ENCODE measurements around the gene CRTAC1.

The CRTAC1 gene

DNA sequence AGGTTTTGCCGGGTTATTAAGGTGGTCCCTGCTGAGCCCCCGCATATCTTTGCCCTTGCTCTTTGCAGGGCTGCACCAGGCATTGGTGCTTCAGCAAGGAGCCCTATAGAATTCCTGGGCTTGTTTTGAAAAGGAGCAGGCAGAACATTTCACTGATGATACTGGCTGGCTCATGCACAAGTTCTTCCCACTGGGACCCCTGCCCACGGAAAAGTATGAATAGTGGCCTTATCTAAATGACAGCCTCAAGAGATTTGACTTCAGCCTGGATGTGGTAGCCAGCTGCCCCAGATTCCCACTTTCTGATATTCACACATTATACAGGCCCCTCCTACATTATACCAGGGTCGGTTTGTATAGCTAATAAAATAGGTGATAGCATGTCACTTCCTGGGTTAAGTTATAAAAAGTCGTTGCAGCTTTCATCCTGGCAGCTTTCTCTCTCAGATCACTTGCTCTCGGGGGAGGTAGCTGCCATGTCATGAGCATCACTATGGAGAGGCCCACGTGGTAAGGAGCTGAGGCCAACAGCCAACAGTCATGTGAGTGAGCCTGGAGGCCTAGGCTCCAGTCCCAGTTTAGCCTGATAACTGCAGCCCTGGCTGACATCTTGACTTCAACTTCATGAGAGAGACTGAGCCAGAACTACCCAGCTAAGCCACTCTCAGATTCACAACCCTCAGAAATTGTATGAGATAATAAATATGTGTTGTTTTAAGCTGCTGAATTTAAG lies 16.8 kb upstream of the CRTAC1 start:
- H3K9ac ChIP-seq (ENCODE audit: low read depth, low read length) = no peak overlapping the region
- H3K36me3 ChIP-seq (ENCODE audit: control insufficient read depth, insufficient read depth, low read length) = no peaks in the 10 kb centered on the region
- peaks cover 38% of the 10 kb centered on the region for H3K27me3 ChIP-seq (ENCODE audit: control insufficient read depth, insufficient read depth, low read length)
- H3K4me1 ChIP-seq (ENCODE audit: control insufficient read depth, insufficient read depth, low read length) = no peaks in the 10 kb centered on the region
- no peaks in the 10 kb centered on the region for H3K9me3 ChIP-seq (ENCODE audit: control insufficient read depth, insufficient read depth, low read length)
- H3K4me3 ChIP-seq (ENCODE audit: low read depth, low read length) = no peak overlapping the region

DNA sequence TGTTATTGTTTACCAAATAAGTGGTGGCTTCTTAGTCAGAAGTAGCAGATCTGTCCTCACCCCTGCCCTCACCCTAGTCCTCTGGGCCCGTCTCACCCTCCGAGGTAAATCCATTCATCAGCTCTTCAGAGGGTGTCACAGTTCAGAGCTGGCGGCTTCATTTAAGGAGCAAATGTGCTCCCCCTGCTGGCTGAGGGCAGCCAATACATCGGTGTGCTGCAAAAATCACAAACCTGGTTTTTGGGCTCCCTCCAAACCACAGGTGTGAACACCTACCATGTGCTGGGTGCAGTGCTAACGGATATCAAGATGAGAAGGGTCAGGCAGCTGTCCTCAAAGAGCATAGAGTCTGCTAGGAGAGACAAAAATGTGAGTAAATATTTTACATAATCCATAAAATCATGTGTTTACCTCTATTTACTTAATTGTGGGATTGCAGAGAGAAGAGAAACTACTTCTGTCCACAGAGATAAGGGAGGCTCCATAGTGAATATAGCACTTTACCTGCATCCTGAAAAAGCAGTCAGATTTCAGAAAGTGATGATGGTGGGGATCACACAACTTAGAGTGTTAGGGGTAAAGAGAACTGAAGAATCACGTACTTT lies 15.5 kb upstream of the CRTAC1 start:
- no peaks in the 10 kb centered on the region for H3K36me3 ChIP-seq (ENCODE audit: control insufficient read depth, insufficient read depth, low read length)
- no peaks in the 10 kb centered on the region for H3K9me3 ChIP-seq (ENCODE audit: control insufficient read depth, insufficient read depth, low read length)
- H3K4me3 ChIP-seq (ENCODE audit: low read depth, low read length) = no peak overlapping the region
- H3K4me1 ChIP-seq (ENCODE audit: control insufficient read depth, insufficient read depth, low read length) = no peaks in the 10 kb centered on the region
- H3K9ac ChIP-seq (ENCODE audit: low read depth, low read length) = no peak overlapping the region
- peaks cover 41% of the 10 kb centered on the region for H3K27me3 ChIP-seq (ENCODE audit: control insufficient read depth, insufficient read depth, low read length)

GRCh38 chr10:98041352-98042043 lies 11.1 kb upstream of the CRTAC1 start:
- Histone ChIP-seq H3K9me3 (ENCODE audit: control insufficient read depth, insufficient read depth, low read length) (no peaks in the 10 kb centered on the region), H3K4me3 (ENCODE audit: low read depth, low read length) (no peak overlapping the region), H3K4me1 (ENCODE audit: control insufficient read depth, insufficient read depth, low read length) (peaks cover 3% of the 10 kb centered on the region), H3K9ac (ENCODE audit: low read depth, low read length) (no peak overlapping the region), H3K36me3 (ENCODE audit: control insufficient read depth, insufficient read depth, low read length) (no peaks in the 10 kb centered on the region), H3K27me3 (ENCODE audit: control insufficient read depth, insufficient read depth, low read length) (peaks cover 81% of the 10 kb centered on the region)

DNA sequence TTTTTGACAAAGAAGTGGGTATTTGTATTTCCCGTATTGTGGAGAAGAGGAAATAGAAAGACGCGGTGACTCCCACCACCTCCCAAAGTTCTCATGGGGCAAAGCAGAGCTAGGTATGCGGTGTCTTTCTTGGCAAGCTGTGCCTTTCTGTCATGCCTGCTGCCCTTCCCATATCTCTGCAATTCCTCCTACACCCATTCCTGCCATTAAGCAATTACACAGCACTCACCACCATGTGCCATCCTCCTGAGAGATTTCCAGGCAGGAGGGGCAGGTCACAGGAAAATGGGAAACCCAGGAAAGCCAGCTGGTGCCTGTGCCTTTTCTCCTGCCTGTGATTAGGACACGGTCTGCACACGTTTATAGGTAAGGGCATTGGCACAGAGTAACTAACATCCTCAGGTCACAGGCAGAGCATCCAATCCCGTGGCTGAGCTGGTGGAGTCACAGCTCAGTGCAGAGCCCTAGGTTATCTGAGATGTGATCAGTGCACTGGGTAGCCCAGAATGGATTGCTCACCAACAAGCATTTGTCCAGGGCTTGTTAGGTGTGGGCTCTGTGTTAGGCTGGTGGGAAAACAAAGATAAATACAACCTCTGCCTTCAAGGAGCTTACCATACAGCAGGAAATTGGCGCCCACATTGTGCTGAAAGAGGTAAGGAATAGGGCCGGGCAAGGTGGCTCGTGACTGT lies 9.4 kb upstream of the CRTAC1 start:
- Histone ChIP-seq H3K9ac (ENCODE audit: low read depth, low read length) (no peak overlapping the region), H3K27me3 (ENCODE audit: control insufficient read depth, insufficient read depth, low read length) (peaks cover 88% of the 10 kb centered on the region), H3K4me1 (ENCODE audit: control insufficient read depth, insufficient read depth, low read length) (peaks cover 3% of the 10 kb centered on the region)

DNA sequence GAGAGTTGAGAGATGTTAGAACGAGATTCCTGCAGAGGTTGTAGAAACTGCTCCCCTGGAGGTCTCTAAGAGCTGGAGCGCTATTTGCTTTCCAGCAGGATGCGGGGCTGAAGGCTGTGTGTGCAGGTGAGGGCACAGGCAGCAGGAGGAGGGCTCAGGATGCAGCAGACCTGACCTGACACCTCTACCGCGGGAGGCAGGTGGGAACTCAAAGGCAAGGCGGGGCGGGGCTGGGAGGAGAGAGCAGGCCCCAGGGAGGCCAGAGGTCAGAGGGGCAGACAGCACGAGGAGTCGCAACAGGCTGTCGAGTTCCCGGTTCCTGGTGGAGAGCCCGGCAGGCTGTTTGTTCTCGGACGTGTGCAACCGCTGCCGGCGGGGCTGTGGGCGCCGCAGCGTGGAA lies 7.9 kb upstream of the CRTAC1 start:
- Histone ChIP-seq H3K4me3 (ENCODE audit: low read depth, low read length) (no peak overlapping the region), H3K36me3 (ENCODE audit: control insufficient read depth, insufficient read depth, low read length) (no peaks in the 10 kb centered on the region), H3K9ac (ENCODE audit: low read depth, low read length) (no peak overlapping the region), H3K4me1 (ENCODE audit: control insufficient read depth, insufficient read depth, low read length) (peaks cover 3% of the 10 kb centered on the region), H3K9me3 (ENCODE audit: control insufficient read depth, insufficient read depth, low read length) (no peaks in the 10 kb centered on the region), H3K27me3 (ENCODE audit: control insufficient read depth, insufficient read depth, low read length) (peaks cover 88% of the 10 kb centered on the region)

More for the DNA sequence above, 9.4 kb upstream of the CRTAC1 start:
- no peaks in the 10 kb centered on the region for H3K36me3 ChIP-seq (ENCODE audit: control insufficient read depth, insufficient read depth, low read length)
- no peaks in the 10 kb centered on the region for H3K9me3 ChIP-seq (ENCODE audit: control insufficient read depth, insufficient read depth, low read length)
- no peak overlapping the region for H3K4me3 ChIP-seq (ENCODE audit: low read depth, low read length)

- no peaks in the 10 kb centered on the region for H3K36me3 ChIP-seq (ENCODE audit: control insufficient read depth, insufficient read depth, low read length)
- H3K4me1 ChIP-seq (ENCODE audit: control insufficient read depth, insufficient read depth, low read length) = peaks cover 6% of the 10 kb centered on the region
- H3K4me3 ChIP-seq (ENCODE audit: low read depth, low read length) = no peak overlapping the region
- H3K9me3 ChIP-seq (ENCODE audit: control insufficient read depth, insufficient read depth, low read length) = no peaks in the 10 kb centered on the region
- peaks cover 92% of the 10 kb centered on the region for H3K27me3 ChIP-seq (ENCODE audit: control insufficient read depth, insufficient read depth, low read length)
- no peak overlapping the region for H3K9ac ChIP-seq (ENCODE audit: low read depth, low read length)
These were observed 5.2 kb upstream of the CRTAC1 start for GRCh38 chr10:98035599-98035998.

GRCh38 chr10:98033515-98033914 lies 3.1 kb upstream of the CRTAC1 start:
- Histone ChIP-seq H3K36me3 (ENCODE audit: control insufficient read depth, insufficient read depth, low read length) (no peaks in the 10 kb centered on the region), H3K9me3 (ENCODE audit: control insufficient read depth, insufficient read depth, low read length) (no peaks in the 10 kb centered on the region), H3K27me3 (ENCODE audit: control insufficient read depth, insufficient read depth, low read length) (peaks cover 86% of the 10 kb centered on the region), H3K9ac (ENCODE audit: low read depth, low read length) (no peak overlapping the region), H3K4me1 (ENCODE audit: control insufficient read depth, insufficient read depth, low read length) (peaks cover 6% of the 10 kb centered on the region), H3K4me3 (ENCODE audit: low read depth, low read length) (no peak overlapping the region)

- Histone ChIP-seq H3K4me1 (ENCODE audit: control insufficient read depth, insufficient read depth, low read length) (peaks cover 4% of the 10 kb centered on the region), H3K9me3 (ENCODE audit: control insufficient read depth, insufficient read depth, low read length) (no peaks in the 10 kb centered on the region), H3K27me3 (ENCODE audit: control insufficient read depth, insufficient read depth, low read length) (peaks cover 77% of the 10 kb centered on the region), H3K36me3 (ENCODE audit: control insufficient read depth, insufficient read depth, low read length) (no peaks in the 10 kb centered on the region), H3K4me3 (ENCODE audit: low read depth, low read length) (peak overlapping the region; percentile 58), H3K9ac (ENCODE audit: low read depth, low read length) (no peak overlapping the region)
These were observed 1.0 kb upstream of the CRTAC1 start for GRCh38 chr10:98031440-98031839.

DNA sequence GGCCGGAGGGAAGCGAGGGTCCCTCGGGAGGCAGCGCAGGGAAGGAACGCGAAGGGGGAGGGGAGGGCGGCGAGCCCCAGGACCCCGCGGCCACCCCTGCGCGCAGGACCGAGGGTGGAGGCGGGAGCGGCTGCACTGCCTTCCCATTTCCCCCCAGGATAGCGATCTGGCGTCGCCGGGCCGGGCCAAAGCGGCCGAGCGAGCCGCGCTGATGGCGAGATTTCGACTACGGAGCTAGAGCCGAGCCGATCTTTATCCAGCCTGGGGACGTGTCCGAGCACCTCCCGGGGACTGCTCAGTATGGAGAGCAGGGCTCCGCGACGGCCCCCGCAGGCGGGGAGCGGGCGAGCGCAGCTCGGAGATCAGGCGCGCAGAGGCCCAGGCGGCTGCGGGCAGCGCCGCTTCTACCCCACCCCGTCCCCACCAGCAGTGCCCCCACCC lies 590 bp upstream of the CRTAC1 start:
- peaks cover 77% of the 10 kb centered on the region for H3K27me3 ChIP-seq (ENCODE audit: control insufficient read depth, insufficient read depth, low read length)
- H3K36me3 ChIP-seq (ENCODE audit: control insufficient read depth, insufficient read depth, low read length) = no peaks in the 10 kb centered on the region
- H3K9ac ChIP-seq (ENCODE audit: low read depth, low read length) = no peak overlapping the region
- H3K9me3 ChIP-seq (ENCODE audit: control insufficient read depth, insufficient read depth, low read length) = no peaks in the 10 kb centered on the region
- H3K4me1 ChIP-seq (ENCODE audit: control insufficient read depth, insufficient read depth, low read length) = peaks cover 8% of the 10 kb centered on the region
- peak overlapping the region; percentile 58 for H3K4me3 ChIP-seq (ENCODE audit: low read depth, low read length)

GRCh38 chr10:98029149-98030092 lies 1.0 kb downstream of the CRTAC1 start:
- Histone ChIP-seq H3K9me3 (ENCODE audit: control insufficient read depth, insufficient read depth, low read length) (no peaks in the 10 kb centered on the region), H3K4me1 (ENCODE audit: control insufficient read depth, insufficient read depth, low read length) (peaks cover 11% of the 10 kb centered on the region), H3K4me3 (ENCODE audit: low read depth, low read length) (peak overlapping the region; percentile 59), H3K36me3 (ENCODE audit: control insufficient read depth, insufficient read depth, low read length) (no peaks in the 10 kb centered on the region), H3K27me3 (ENCODE audit: control insufficient read depth, insufficient read depth, low read length) (peaks cover 73% of the 10 kb centered on the region), H3K9ac (ENCODE audit: low read depth, low read length) (no peak overlapping the region)
